Effector memory CD4-positive, alpha-beta T cell (primary cell): ENCODE measurements around the gene EIF2S2.
A peak's percentile ranks its signal among the peaks of the same experiment; 100 is the strongest.

Experiments used
- DNase-seq, 3 donors: peaks; one replicate each; pipeline ENCODE4 v3.0.0-alpha.2; 2020
- H3K27ac ChIP-seq: 2 replicates; pipeline ENCODE4 v1.7.0; 2013; ENCODE audit warnings: mild to moderate bottlenecking, low read length, moderate library complexity; ENCODE audit not compliant: insufficient read depth, poor library complexity, severe bottlenecking
- H3K27me3 ChIP-seq: replicated peaks from 2 replicates; pipeline ENCODE4 v1.7.0; 2013; ENCODE audit warnings: mild to moderate bottlenecking, low read length; ENCODE audit not compliant: insufficient read depth, control insufficient read depth, poor library complexity, severe bottlenecking
- H3K36me3 ChIP-seq: 2 replicates; pipeline ENCODE4 v1.7.0; 2013; ENCODE audit warnings: mild to moderate bottlenecking, low read length, moderate library complexity; ENCODE audit not compliant: control insufficient read depth, insufficient read depth
- H3K4me1 ChIP-seq: 2 replicates; pipeline ENCODE4 v1.7.0; 2013; ENCODE audit warnings: low read length, mild to moderate bottlenecking; ENCODE audit not compliant: control insufficient read depth, insufficient read depth, poor library complexity, severe bottlenecking
- H3K4me3 ChIP-seq: 2 replicates; pipeline ENCODE4 v1.7.0; 2013; ENCODE audit warnings: low read length, low read depth, mild to moderate bottlenecking; ENCODE audit not compliant: insufficient read depth, poor library complexity, severe bottlenecking
- H3K9me3 ChIP-seq: 2 replicates; pipeline ENCODE4 v1.7.0; 2013; ENCODE audit warnings: mild to moderate bottlenecking, low read length, moderate library complexity; ENCODE audit not compliant: control insufficient read depth

EIF2S2 gene

GRCh38 chr20:34079818-34080217 is 32.2 kb downstream of the EIF2S2 start:
- Histone ChIP-seq H3K27me3 (no peaks in the 10 kb centered on the region), H3K36me3 (peaks cover 78% of the 10 kb centered on the region), H3K4me3 (no peak overlapping the region), H3K27ac (no peak overlapping the region), H3K4me1 (no peaks in the 10 kb centered on the region), H3K9me3 (no peaks in the 10 kb centered on the region)
- no peak for DNase-seq

GRCh38 chr20:34078540-34078939 is 33.5 kb downstream of the EIF2S2 start:
- no peaks in the 10 kb centered on the region for H3K27me3 ChIP-seq
- H3K27ac ChIP-seq = no peak overlapping the region
- H3K36me3 ChIP-seq = peaks cover 83% of the 10 kb centered on the region
- no peaks in the 10 kb centered on the region for H3K9me3 ChIP-seq
- no peak for DNase-seq
- H3K4me3 ChIP-seq = no peak overlapping the region
- H3K4me1 ChIP-seq = no peaks in the 10 kb centered on the region

GRCh38 chr20:34076952-34077351 is 35.1 kb downstream of the EIF2S2 start:
- Histone ChIP-seq H3K36me3 (peaks cover 87% of the 10 kb centered on the region), H3K27ac (no peak overlapping the region), H3K4me1 (no peaks in the 10 kb centered on the region), H3K27me3 (no peaks in the 10 kb centered on the region), H3K4me3 (no peak overlapping the region), H3K9me3 (no peaks in the 10 kb centered on the region)
- no peak for DNase-seq

GRCh38 chr20:34075647-34076046 is 36.4 kb downstream of the EIF2S2 start:
- peaks cover 74% of the 10 kb centered on the region for H3K36me3 ChIP-seq
- no peak overlapping the region for H3K4me3 ChIP-seq
- H3K27ac ChIP-seq = no peak overlapping the region
- no peaks in the 10 kb centered on the region for H3K27me3 ChIP-seq
- H3K9me3 ChIP-seq = no peaks in the 10 kb centered on the region
- no peak for DNase-seq
- no peaks in the 10 kb centered on the region for H3K4me1 ChIP-seq

GRCh38 chr20:34074101-34074760 is 37.8 kb downstream of the EIF2S2 start:
- Histone ChIP-seq H3K4me1 (no peaks in the 10 kb centered on the region), H3K4me3 (no peak overlapping the region), H3K27me3 (no peaks in the 10 kb centered on the region), H3K36me3 (peaks cover 66% of the 10 kb centered on the region), H3K9me3 (no peaks in the 10 kb centered on the region), H3K27ac (no peak overlapping the region)
- DNase-seq = no peak

- Histone ChIP-seq H3K27ac (no peak overlapping the region), H3K36me3 (peaks cover 56% of the 10 kb centered on the region), H3K4me1 (peaks cover 7% of the 10 kb centered on the region), H3K4me3 (no peak overlapping the region), H3K27me3 (no peaks in the 10 kb centered on the region), H3K9me3 (no peaks in the 10 kb centered on the region)
- no peak for DNase-seq
These were observed 39.3 kb downstream of the EIF2S2 start for GRCh38 chr20:34072778-34073177.

GRCh38 chr20:34072076-34072475 is 40.0 kb downstream of the EIF2S2 start:
- Histone ChIP-seq H3K4me3 (no peak overlapping the region), H3K4me1 (peaks cover 7% of the 10 kb centered on the region), H3K27me3 (no peaks in the 10 kb centered on the region), H3K36me3 (peaks cover 49% of the 10 kb centered on the region), H3K9me3 (no peaks in the 10 kb centered on the region), H3K27ac (no peak overlapping the region)
- DNase-seq = no peak

- no peaks in the 10 kb centered on the region for H3K9me3 ChIP-seq
- no peak for DNase-seq
- peaks cover 7% of the 10 kb centered on the region for H3K4me1 ChIP-seq
- no peak overlapping the region for H3K4me3 ChIP-seq
- peaks cover 37% of the 10 kb centered on the region for H3K36me3 ChIP-seq
- no peaks in the 10 kb centered on the region for H3K27me3 ChIP-seq
- no peak overlapping the region for H3K27ac ChIP-seq
These were observed 41.2 kb downstream of the EIF2S2 start for GRCh38 chr20:34070859-34071258.

- H3K4me3 ChIP-seq = no peak overlapping the region
- H3K27me3 ChIP-seq = no peaks in the 10 kb centered on the region
- no peak for DNase-seq
- H3K27ac ChIP-seq = no peak overlapping the region
- peaks cover 33% of the 10 kb centered on the region for H3K36me3 ChIP-seq
- peaks cover 7% of the 10 kb centered on the region for H3K4me1 ChIP-seq
- H3K9me3 ChIP-seq = no peaks in the 10 kb centered on the region
These were observed 42.0 kb downstream of the EIF2S2 start for GRCh38 chr20:34070079-34070439.

GRCh38 chr20:34069341-34070078 is 42.5 kb downstream of the EIF2S2 start:
- DNase-seq = peak; percentile 18 to 38 (median 23)
- Histone ChIP-seq H3K27ac (no peak overlapping the region), H3K4me3 (no peak overlapping the region), H3K9me3 (no peaks in the 10 kb centered on the region), H3K27me3 (no peaks in the 10 kb centered on the region), H3K4me1 (peaks cover 7% of the 10 kb centered on the region), H3K36me3 (peaks cover 30% of the 10 kb centered on the region)
